ENCODE measurements around the gene ALOX5.

DNA sequence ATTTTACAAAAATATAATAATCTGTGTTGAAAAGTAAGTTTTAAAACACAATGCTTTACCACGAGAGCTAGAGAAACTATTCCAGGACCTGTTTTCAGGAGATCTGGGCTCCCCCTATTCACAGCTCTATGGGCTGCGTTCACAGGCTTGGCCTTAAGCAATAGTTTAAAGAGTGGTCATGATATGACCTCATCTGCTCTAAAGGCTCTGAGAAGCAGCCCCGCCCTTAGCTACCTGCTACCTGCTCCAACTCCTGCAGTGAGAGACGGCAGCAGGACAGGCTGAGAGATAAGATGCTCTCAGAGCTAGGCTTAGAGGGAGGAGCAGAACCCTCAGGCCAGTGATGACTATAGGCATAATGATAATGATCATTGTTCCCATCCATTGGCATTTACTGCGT is 12.6 kb downstream of the ALOX5 start:
- TF ChIP-seq, protein P1, sequence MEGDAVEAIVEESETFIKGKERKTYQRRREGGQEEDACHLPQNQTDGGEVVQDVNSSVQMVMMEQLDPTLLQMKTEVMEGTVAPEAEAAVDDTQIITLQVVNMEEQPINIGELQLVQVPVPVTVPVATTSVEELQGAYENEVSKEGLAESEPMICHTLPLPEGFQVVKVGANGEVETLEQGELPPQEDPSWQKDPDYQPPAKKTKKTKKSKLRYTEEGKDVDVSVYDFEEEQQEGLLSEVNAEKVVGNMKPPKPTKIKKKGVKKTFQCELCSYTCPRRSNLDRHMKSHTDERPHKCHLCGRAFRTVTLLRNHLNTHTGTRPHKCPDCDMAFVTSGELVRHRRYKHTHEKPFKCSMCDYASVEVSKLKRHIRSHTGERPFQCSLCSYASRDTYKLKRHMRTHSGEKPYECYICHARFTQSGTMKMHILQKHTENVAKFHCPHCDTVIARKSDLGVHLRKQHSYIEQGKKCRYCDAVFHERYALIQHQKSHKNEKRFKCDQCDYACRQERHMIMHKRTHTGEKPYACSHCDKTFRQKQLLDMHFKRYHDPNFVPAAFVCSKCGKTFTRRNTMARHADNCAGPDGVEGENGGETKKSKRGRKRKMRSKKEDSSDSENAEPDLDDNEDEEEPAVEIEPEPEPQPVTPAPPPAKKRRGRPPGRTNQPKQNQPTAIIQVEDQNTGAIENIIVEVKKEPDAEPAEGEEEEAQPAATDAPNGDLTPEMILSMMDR (IDR thresholded peaks at IDR 0.05) = no peak
- TF ChIP-seq NR1H2 (CRISPR knock-in tag; IDR thresholded peaks at IDR 0.05) (no peak), RORB (CRISPR knock-in tag; IDR thresholded peaks at IDR 0.05) (no peak), JUN (CRISPR knock-in tag; IDR thresholded peaks at IDR 0.05) (no peak)
- TF ChIP-seq, protein P2, sequence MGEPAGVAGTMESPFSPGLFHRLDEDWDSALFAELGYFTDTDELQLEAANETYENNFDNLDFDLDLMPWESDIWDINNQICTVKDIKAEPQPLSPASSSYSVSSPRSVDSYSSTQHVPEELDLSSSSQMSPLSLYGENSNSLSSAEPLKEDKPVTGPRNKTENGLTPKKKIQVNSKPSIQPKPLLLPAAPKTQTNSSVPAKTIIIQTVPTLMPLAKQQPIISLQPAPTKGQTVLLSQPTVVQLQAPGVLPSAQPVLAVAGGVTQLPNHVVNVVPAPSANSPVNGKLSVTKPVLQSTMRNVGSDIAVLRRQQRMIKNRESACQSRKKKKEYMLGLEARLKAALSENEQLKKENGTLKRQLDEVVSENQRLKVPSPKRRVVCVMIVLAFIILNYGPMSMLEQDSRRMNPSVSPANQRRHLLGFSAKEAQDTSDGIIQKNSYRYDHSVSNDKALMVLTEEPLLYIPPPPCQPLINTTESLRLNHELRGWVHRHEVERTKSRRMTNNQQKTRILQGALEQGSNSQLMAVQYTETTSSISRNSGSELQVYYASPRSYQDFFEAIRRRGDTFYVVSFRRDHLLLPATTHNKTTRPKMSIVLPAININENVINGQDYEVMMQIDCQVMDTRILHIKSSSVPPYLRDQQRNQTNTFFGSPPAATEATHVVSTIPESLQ (CRISPR knock-in tag; IDR thresholded peaks at IDR 0.05) = no peak

Data from WTC11 (cell line).